Lower leg skin (tissue), 4 donors: ENCODE measurements around the gene CLCN3. TPM values are rescaled to one million over a fixed set of nuclear protein-coding genes. Genes with fewer than 3 reads are reported as not detected.
"Not testable (repeated sequence)": the region's sequence is repeated elsewhere in the genome, so short reads cannot be mapped to it uniquely, and the experiment has no call there.

Experiments used
- DNase-seq, 2 donors: peaks; one replicate each; pipeline ENCODE4 v3.0.0-alpha.2; 2019; ENCODE audit warnings: low spot score in 2 of 2
- H3K4me3 ChIP-seq: fragments of 200-600 bp; sonication (generic); 2 replicates; pipeline ENCODE4 v1.5.1; 2017; ENCODE audit warnings: mild to moderate bottlenecking, low read depth; ENCODE audit not compliant: poor library complexity, severe bottlenecking
- POLR2A ChIP-seq, 2 donors: fragments of 450-650 bp; IDR thresholded peaks; one replicate each; pipeline ENCODE4 v1.6.1; 2016 to 2017; ENCODE audit warnings: antibody characterized with exemption in 2 of 2, mild to moderate bottlenecking in 1 of 2, moderate library complexity in 1 of 2
- WGBS, 2 donors: methylation state at CpG; one replicate each; pipeline ENCODE4 v1.1.5; 2018; 5-methylcytosine and 5-hydroxymethylcytosine counted together
- intact Hi-C: fragments of 100-400 bp; cut with DNase I; formaldehyde crosslinking; loops from one replicate; pipeline ENCODE4 v1.15.0; 2023; ENCODE audit warnings: low total_unique reads
- total RNA-seq, 4 donors: library from RNA; depleted of rRNA; stranded (reverse); fragments of >200 nt; gene quantifications; one replicate each; pipeline ENCODE4 v1.1.0, GENCODE V29; 2016
- TF ChIP-seq, protein P1 (sequence below), 3 donors: fragments of 450-650 bp; IDR thresholded peaks; one replicate each; pipeline ENCODE4 v1.5.1; 2016; ENCODE audit warnings: antibody characterized with exemption in 3 of 3, mild to moderate bottlenecking in 3 of 3, moderate library complexity in 2 of 3

The CLCN3 gene
- total RNA-seq, 4 donors from 2014 or later: 32.8 to 75.4 (median 57.8) TPM

DNA sequence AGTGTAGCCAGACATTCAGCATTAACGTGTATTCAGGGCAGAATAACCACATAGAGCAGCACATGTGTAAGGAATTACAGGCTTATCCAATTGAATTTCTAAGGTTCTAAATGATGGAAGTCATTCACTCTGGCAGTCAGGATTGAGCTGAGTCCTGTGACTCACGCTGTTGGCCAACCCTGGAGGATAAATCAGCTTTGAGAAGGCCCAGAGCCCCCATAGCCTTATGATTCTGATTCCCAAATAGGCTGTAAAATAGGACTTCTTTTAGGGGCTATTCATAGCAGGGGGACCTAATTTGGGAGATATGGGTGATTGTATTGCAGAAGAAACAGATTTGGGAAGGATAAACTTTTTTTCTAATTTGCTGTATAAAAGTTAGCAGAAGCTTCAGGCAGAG lies 145.5 kb downstream of the CLCN3 start:
- no peak for TF ChIP-seq POLR2A (IDR thresholded peaks at IDR 0.05)
- TF ChIP-seq, protein P1, sequence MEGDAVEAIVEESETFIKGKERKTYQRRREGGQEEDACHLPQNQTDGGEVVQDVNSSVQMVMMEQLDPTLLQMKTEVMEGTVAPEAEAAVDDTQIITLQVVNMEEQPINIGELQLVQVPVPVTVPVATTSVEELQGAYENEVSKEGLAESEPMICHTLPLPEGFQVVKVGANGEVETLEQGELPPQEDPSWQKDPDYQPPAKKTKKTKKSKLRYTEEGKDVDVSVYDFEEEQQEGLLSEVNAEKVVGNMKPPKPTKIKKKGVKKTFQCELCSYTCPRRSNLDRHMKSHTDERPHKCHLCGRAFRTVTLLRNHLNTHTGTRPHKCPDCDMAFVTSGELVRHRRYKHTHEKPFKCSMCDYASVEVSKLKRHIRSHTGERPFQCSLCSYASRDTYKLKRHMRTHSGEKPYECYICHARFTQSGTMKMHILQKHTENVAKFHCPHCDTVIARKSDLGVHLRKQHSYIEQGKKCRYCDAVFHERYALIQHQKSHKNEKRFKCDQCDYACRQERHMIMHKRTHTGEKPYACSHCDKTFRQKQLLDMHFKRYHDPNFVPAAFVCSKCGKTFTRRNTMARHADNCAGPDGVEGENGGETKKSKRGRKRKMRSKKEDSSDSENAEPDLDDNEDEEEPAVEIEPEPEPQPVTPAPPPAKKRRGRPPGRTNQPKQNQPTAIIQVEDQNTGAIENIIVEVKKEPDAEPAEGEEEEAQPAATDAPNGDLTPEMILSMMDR (IDR thresholded peaks at IDR 0.05): no peak
- WGBS, 2 donors: 57 to 71% methylated on average over 2 of the region's 2 CpGs
- DNase-seq: no peak
- no peak overlapping the region for H3K4me3 ChIP-seq
- intact Hi-C loops: no loop called here

DNA sequence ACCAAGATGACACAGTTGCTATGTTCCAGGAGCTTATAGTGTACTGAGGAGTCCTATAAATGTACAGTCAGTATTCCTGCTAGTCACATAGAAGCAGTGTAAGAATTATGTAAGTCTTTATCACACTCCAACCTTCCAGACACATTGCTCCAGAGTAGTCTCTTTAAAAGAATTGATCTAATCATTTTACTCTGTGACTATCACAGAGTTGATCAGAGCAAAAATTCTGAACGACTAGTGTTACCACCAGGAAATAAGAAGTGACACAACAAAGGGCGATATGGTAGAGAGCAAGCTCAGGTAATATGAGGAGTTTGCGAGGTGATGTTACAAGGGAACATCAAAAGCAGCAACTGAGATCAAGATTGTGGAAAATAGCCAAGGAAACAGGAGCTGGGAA lies 146.4 kb downstream of the CLCN3 start:
- DNase-seq: no peak
- WGBS, 2 donors: 67 to 70% methylated on average over 3 of the region's 3 CpGs
- H3K4me3 ChIP-seq: no peak overlapping the region
- intact Hi-C loops: no loop called here
- TF ChIP-seq, protein P1 (IDR thresholded peaks at IDR 0.05): no peak
- TF ChIP-seq POLR2A (IDR thresholded peaks at IDR 0.05): no peak

DNA sequence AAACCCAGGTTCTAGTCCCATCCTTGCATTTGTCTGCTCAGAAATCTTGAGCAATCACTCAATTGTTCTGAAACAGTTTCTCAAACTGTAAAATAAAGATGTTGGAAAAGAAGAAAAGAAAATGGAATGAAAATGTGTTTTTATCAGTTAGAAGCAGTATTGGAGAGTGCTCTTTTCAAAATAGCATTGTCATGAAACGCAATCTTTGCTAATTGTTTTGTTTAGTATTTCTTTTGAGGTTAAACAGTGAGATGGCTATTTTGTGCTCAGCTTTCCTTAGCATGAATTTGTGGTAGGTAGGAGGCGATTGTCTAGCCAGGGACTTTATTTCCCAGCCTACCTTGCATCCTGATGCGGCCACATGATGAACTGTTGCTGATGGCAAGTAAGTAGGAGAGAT lies 148.0 kb downstream of the CLCN3 start:
- H3K4me3 ChIP-seq: no peak overlapping the region
- no peak for DNase-seq
- TF ChIP-seq POLR2A (IDR thresholded peaks at IDR 0.05): no peak
- TF ChIP-seq, protein P1 (IDR thresholded peaks at IDR 0.05): no peak
- 91% methylated on average over 3 of the region's 3 CpGs for WGBS, 2 donors
- intact Hi-C loops: no loop called here

DNA sequence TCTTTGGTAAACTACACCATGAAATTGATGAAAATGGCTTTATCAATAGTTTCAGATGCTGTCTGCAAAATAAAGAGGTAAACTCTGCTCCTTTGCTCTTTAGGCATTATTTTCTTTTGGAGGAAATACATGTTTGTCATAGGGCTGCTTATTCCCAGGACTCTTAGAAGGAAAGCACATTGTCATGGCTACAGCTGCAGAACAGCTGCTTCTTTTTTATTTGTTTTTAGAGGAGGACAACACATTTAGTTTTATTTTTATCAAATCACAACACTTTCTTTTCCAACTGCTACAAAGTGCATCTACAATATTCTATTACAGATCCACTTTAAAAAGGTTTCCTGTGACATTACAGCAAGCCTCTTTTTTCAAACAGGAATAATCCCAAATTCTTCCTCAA lies 150.0 kb downstream of the CLCN3 start:
- intact Hi-C loops: no loop called here
- DNase-seq: no peak
- no peak for TF ChIP-seq POLR2A (IDR thresholded peaks at IDR 0.05)
- TF ChIP-seq, protein P1 (IDR thresholded peaks at IDR 0.05): no peak
- no peak overlapping the region for H3K4me3 ChIP-seq

DNA sequence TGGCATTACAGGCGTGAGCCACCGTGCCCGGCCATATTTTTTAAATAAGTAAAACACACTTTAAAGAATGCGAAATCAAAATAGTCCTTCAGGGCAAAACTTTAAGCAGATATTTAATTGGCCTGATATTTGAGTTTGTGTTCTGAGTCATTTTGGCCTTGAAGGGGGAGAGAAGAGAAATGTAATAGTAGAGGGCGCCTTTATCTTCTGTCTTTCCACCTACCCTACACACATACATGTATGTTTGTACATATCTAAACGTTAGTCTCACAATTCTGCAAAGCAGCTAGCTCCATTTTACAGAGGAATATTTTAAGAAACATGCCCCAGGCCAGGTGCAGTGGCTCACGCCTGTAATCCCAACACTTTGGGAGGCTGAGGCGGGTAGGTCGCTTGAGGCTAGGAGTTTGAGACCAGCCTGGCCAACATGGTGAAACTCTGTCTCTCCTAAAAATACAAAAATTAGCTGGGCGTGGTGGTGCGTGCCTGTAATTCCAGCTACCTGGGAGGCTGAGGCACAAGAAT lies 151.2 kb downstream of the CLCN3 start:
- DNase-seq, intact Hi-C loops: not testable (repeated sequence)
- 76 to 80% methylated on average over 11 of the region's 11 CpGs for WGBS, 2 donors

More for the DNA sequence above, 151.2 kb downstream of the CLCN3 start:
- not testable (repeated sequence) for H3K4me3 ChIP-seq

Other genes starting within 250 kb of the CLCN3 start
- 1 to 10 TPM; 4.8 to 6.9 (median 5.5) TPM for gene NEK1, start 8.0 kb upstream of the CLCN3 start, total RNA-seq
- gene HPF1, start 137.4 kb downstream of the CLCN3 start, total RNA-seq: 10 to 100 TPM in 3 of 4 donors, 1 to 10 TPM in 1; 8.7 to 32.4 (median 20.3) TPM